ENCODE measurements around the gene ISM1.

GRCh38 chr20:13200767-13201500 lies 20.1 kb upstream of the ISM1 start:
- TF ChIP-seq CTCF (IDR thresholded peaks at IDR 0.05; ENCODE audit: low read length) (no peak), EZH2 (optimal IDR thresholded peaks at IDR 0.05; ENCODE audit: low read depth, low read length) (no peak)

Data from MM.1S (cell line).